Measurements from ENCODE around the gene CCDC188. TPM values are rescaled to one million over a fixed set of nuclear protein-coding genes. Genes with fewer than 3 reads are reported as not detected.

Gene CCDC188
- total and polyA plus RNA-seq, 9 of the 15 experiments (the other 6 are each of a cell fraction or from before 2014, with no cell fraction given) = not detected

GRCh38 chr22:20131597-20131858 lies 19.3 kb downstream of the CCDC188 start, which contains the start of gene ZDHHC8:
Gene ZDHHC8 (plus strand): TSS chr22:20131804. CDS start chr22:20131948, 144 bp downstream.
- Histone ChIP-seq H3K27ac (ENCODE audit: extremely low read depth, low read depth, low read length) (peak within 1 kb of the TSS; percentile 20; the same call in 2 of the 3 replicates), H3K9me3 (replicated peaks; ENCODE audit: control insufficient read depth, insufficient read depth, low read depth, low read length) (no peaks in the 10 kb centered on the region), H3K36me3 (ENCODE audit: control insufficient read depth, insufficient read depth, low read length) (peaks cover 18% of the 10 kb centered on the region; the same call in 2 of the 3 replicates), H3K9ac (ENCODE audit: insufficient read depth in 1 of 2, low read depth in 2 of 2, low read length in 2 of 2) (peak within 1 kb of the TSS; percentile 68 to 93), H3K4me3 (peak within 1 kb of the TSS; percentile 62), H4K20me1 (replicated peaks; ENCODE audit: control insufficient read depth, insufficient read depth, low read length) (peaks cover 71% of the 10 kb centered on the region), H2AFZ (ENCODE audit: low read depth, low read length) (peak within 1 kb of the TSS; percentile 85), H3K79me2 (ENCODE audit: control insufficient read depth, insufficient read depth, low read length) (peaks cover 21% of the 10 kb centered on the region), H3K4me2 (ENCODE audit: insufficient read depth, low read length) (peak within 1 kb of the TSS; percentile 81), H3K4me1 (replicated peaks in 1 of 2; ENCODE audit: control insufficient read depth in 2 of 2, insufficient read depth in 2 of 2, low read length in 2 of 2) (peaks cover 11 to 84% of the 10 kb centered on the region in 2 experiments), H3K27me3 (ENCODE audit: control insufficient read depth in 2 of 2, insufficient read depth in 2 of 2, low read length in 2 of 2) (no peaks in the 10 kb centered on the region), H3K9me1 (ENCODE audit: control insufficient read depth, insufficient read depth, low read length) (peaks cover 5% of the 10 kb centered on the region)
- TF ChIP-seq CHD1 (IDR thresholded peaks at IDR 0.05; ENCODE audit: low read length) = peak; percentile 59
- 0 out of 2 replicates have a peak, but pooled peaks have one; percentile 7 for TF ChIP-seq THAP12 (CRISPR knock-in tag; IDR thresholded peaks at IDR 0.05)
- no peak for TF ChIP-seq CTCF (IDR thresholded peaks at IDR 0.05 in 2 of 3, conservative IDR thresholded peaks at IDR 0.05 in 1 of 3; ENCODE audit: insufficient read depth in 2 of 3, low read depth in 1 of 3, low read length in 3 of 3)
- peak; percentile 37; the same call in 1 of the 2 replicates for TF ChIP-seq PHF8 (IDR thresholded peaks at IDR 0.05; ENCODE audit: borderline replicate concordance, low read length)
- TF ChIP-seq TAF1 (IDR thresholded peaks at IDR 0.05; ENCODE audit: control insufficient read depth, extremely low read depth, insufficient read depth, low read length, severe bottlenecking) = no peak
- TF ChIP-seq ZBTB7A (IDR thresholded peaks at IDR 0.05; ENCODE audit: borderline replicate concordance, control insufficient read depth, low read depth, low read length) = peak; percentile 26; the same call in 1 of the 2 replicates
- TF ChIP-seq SAP30 (IDR thresholded peaks at IDR 0.05; ENCODE audit: borderline replicate concordance, insufficient read depth, low read depth, low read length, poor library complexity, severe bottlenecking) = peak; percentile 7
- in situ Hi-C loops (cut with MboI) (no loop called here), intact Hi-C loops (cut with micrococcal nuclease) (no loop called here)
- BruUV-seq (replicated peaks) = no TSS peak
- peak; percentile 11 for ATAC-seq
- WGBS (ENCODE audit: insufficient coverage, low coverage, missing lambda C conversion rate) = under 1% methylated on average over 30 of the region's 43 CpGs
- POLR2A ChIA-PET = interaction anchor here (0.6 to 7.0 kb wide), 2 partner anchors 13 to 118 kb away, joined by 4 to 212 read pairs; partner anchors contain the start of genes RANBP1 and TRMT2A
- CTCF ChIA-PET (ENCODE audit: low intra/inter-chr PET ratio) = interaction anchor here (5.8 kb wide), 1 partner anchor 161 kb away, joined by 80 read pairs; no protein-coding TSS in a partner anchor
- no peak for FAIRE-seq
- peak; percentile 74 to 97 (median 92) for DNase-seq (ENCODE audit: extremely low read depth in 1 of 4, low spot score in 3 of 4)
